ENCODE data around the gene SLCO3A1. TPM values are rescaled to one million over a fixed set of nuclear protein-coding genes. Genes with fewer than 3 reads are reported as not detected.

Gene SLCO3A1
- polyA plus RNA-seq, 1 donor = 5.1 TPM

GRCh38 chr15:92104072-92104471 lies 250.6 kb downstream of the SLCO3A1 start:
- DNase-seq = no peak

DNA sequence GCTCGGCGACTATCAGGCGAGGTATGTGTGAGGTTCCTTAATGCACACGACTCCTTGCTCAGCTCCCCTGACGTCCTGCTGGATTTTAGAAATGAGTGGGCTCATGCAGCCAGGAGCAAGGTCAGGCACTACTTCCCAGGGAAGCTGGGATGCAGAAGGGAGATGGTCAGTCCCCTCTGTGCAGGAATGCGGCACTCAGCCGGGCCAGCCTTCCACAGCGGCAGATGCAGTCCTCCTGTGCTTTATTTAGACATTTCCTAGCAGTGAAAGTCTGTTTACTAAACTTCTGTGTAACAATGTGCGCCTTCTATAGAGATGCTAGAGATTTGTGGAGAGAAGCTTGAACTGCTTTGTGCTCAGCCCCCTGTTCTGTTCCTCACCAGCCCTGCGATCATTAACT lies 252.1 kb downstream of the SLCO3A1 start:
- DNase-seq = no peak

DNA sequence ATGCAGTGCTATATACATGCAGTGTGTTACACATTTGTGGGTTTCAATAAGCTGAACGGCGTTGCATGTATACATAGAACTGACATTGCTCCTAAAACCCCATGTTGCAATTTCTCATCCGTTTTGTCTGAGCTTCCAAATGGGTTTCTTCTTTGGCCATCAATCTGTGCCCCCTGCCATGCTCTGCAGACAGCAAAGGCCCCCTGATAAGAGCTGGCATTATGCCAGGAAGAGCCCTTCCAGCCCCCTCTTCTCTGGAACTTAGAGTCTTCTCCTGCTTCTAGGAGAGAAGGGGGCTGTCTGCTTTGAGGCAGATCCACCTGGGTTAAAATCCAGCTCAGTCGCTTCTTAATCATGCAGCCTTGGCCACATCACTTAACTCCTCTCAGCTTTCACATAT lies 254.0 kb downstream of the SLCO3A1 start:
- no peak for DNase-seq

- DNase-seq = no peak
Measured at GRCh38 chr15:92109191-92109873, 255.8 kb downstream of the SLCO3A1 start.

- no peak for DNase-seq
Measured at GRCh38 chr15:92111291-92111690, 257.8 kb downstream of the SLCO3A1 start.

DNA sequence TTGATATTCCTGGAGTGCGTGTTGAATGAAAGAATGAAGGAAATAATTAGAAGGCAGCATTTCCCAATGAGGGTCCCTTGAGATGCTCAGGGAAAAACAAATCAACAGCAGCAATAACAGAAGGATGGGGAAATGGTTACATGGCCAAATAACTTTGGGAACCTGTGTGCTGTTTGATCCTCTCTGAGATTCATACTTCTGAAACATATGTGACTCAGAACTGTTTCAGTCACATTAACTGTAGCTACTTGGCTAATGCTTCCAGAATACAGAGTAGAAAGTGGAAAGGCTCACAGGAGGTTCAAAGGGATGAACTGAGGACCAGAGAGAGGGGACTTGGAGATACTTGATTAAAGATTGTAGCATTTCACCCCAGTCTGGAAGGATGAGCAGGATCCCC lies 258.2 kb downstream of the SLCO3A1 start:
- DNase-seq = no peak

DNA sequence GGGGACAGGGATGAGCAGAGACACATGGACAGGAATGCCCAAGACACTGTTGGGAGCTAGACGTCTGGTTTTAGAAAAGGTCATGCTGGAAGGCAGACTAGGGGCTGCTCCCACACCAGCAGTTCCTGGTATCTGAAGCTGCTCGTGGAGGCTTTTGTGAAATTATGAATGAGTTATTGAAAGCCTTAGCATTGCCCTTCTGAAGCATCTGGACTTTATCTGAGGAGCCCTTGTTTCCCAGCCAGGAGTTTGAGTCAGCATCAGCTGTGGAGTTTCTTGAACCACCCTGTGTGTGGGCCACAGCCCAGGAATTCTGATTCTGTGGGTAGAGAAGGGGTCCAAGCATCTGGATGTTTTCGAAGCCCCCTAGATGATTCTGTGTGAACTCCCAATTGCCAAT lies 258.7 kb downstream of the SLCO3A1 start:
- DNase-seq = no peak

- no peak for DNase-seq
Measured at GRCh38 chr15:92112711-92113110, 259.2 kb downstream of the SLCO3A1 start.

- no peak for DNase-seq
Measured at GRCh38 chr15:92113832-92114231, 260.3 kb downstream of the SLCO3A1 start.

DNA sequence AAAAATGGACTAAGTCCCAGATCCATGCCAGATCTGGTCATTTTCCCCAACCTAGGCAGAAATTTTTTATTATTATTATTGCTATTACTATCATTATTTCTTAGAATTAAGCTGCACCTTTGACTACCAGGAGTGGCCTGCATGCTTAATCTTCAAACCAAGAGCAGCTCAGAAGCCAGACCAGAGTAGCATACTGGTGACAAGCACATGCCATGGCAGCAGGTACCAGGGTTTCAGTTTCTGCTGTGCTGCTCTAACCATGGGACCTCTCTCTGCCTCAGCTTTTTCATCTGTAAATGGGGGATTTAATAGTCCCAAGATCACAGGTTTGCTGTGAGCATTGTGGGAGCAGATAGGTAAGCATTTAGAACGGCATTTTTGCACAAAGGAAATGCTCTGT lies 262.3 kb downstream of the SLCO3A1 start:
- DNase-seq = no peak

DNA sequence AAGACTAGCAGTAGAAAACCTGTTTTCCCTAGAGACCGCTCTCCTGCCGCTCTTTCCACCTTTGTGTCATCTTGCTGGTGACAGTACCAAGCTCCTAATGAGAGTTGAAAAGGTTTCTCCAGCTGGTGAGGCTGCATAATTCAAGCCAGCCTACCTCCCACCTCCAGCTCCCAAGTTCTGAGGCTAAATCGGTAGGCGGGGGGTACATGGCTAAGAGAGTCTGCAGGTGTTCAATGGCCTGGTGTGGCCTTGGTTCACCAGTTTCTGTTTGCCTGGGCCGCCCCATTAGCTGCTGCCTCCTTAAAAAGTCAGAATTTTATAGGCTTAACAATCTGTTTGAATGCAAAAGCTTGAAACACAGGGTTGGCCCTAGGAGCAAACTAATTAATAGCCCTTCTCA lies 262.8 kb downstream of the SLCO3A1 start:
- no peak for DNase-seq

GRCh38 chr15:92117261-92117731 lies 263.8 kb downstream of the SLCO3A1 start:
- DNase-seq = no peak

DNA sequence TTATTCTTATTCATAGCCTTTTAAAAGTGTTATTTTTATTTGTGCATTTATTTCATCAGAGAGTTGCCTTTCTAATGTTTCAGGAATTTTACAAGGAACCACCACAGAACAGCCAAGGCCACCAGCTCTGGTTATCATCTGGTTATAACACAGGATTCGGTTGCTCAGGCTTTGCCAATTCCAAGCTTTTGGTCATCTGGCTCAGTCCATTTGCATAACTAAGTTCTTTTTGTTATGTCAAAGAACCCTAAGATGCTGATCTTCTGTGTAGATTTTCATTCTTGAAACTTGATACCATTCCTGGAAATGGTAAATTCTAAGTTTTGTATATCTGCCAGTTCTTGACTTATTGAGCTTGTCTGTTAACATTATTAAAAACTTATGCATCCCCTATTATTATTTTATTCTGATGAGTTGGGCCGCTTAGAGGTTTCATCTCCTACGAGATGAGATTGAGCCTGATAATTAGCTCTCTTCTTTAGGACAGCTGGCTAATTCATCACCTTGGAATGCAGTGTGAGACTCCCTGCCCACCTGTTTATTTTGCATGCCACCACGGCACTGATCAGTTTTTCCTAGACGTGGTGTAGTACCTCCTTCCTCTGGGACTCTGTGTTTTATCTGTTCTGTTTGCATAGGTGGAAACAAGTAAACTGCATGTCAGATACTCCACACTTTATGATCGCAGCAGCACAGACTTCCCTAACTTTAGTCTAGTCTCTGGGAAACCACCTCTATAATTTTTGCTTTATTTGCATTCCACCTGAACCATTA lies 264.8 kb downstream of the SLCO3A1 start:
- DNase-seq = no peak

GRCh38 chr15:92118936-92119325 lies 265.4 kb downstream of the SLCO3A1 start:
- no peak for DNase-seq

DNA sequence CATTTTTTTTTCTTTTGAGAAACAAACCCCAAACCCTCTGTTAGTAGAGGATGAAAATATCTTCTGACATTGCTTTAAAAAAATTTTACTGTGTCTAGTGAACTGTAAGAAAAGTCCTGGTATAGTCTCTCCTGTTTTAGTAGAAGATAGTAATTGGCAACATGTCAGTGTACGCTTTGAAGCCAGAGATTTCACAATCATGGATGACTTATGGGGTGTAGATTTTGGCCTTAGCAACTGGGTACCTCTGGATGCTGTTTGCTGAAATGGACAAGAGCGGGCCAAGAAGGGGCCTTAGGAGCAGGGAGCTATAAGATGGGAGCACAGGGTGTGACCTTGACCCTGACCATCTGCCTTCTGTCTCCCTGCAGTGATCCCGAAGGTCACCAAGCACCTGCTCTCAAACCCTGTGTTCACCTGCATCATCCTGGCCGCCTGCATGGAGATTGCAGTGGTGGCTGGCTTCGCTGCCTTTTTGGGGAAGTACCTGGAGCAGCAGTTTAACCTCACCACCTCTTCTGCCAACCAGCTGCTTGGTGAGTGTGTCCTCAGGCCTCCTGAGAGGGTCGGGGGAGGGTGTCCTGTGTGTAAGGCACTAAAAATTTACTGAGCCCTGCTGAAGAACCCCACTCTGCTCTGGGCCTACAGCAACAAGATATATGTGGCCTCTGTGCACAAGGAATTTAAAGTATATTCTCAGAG lies 266.7 kb downstream of the SLCO3A1 start:
- DNase-seq = no peak

- DNase-seq = no peak
Measured at GRCh38 chr15:92121047-92121446, 267.5 kb downstream of the SLCO3A1 start.

DNA sequence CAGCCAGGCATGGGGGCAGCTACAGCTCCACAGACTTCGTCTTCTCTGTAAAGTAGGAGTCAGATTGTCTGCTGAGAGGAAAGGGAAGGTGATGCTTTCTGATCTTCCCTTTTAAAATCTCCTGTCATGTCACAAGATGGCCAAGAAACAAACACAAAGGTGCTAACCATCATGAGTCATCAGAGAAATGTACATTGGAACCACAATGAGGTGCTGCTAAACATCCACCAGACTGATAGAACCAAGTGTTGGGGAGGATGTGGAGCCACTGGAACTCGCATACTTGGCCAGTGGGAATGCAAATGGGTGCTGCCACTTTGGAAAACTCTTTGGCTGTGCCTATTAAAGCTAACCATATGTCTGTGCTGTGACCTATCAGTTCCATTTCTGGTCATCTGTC lies 268.8 kb downstream of the SLCO3A1 start:
- DNase-seq = no peak

- no peak for DNase-seq
Measured at GRCh38 chr15:92123962-92124656, 270.6 kb downstream of the SLCO3A1 start.

GRCh38 chr15:92124657-92125010 lies 271.1 kb downstream of the SLCO3A1 start:
- DNase-seq = no peak

- DNase-seq = no peak
Measured at GRCh38 chr15:92128788-92129187, 275.3 kb downstream of the SLCO3A1 start.

- DNase-seq = no peak
Measured at GRCh38 chr15:92130244-92130643, 276.7 kb downstream of the SLCO3A1 start.

DNA sequence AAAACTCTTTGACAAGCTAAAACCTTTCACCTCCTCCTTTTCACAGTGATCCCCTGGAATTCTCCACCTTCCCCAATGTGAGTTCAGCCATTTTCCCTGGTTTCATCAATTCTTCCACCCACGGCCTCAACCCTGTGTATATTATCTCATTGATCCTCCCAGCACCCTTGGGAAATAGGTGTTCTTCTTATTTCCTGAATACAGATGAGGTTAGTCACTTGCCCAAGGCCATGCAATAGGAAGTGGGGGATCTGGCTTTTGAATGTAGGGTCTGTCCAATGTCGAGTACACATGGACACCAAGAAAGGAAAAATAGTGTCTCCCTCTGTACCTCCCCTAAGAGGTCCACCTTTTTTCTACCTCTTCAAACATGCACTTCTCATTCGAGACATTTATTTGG lies 277.4 kb downstream of the SLCO3A1 start:
- DNase-seq = no peak

All from hindlimb muscle (tissue), 1 donor.